ENCODE data around the gene NKIRAS2. TPM values are rescaled to one million over a fixed set of nuclear protein-coding genes. Genes with fewer than 3 reads are reported as not detected.

The NKIRAS2 gene
- total and polyA plus RNA-seq, 2 of the 13 experiments (the other 11 are each of a cell fraction or from before 2014, with no cell fraction given): 27.9 to 42.0 TPM

- TF ChIP-seq, protein P1, sequence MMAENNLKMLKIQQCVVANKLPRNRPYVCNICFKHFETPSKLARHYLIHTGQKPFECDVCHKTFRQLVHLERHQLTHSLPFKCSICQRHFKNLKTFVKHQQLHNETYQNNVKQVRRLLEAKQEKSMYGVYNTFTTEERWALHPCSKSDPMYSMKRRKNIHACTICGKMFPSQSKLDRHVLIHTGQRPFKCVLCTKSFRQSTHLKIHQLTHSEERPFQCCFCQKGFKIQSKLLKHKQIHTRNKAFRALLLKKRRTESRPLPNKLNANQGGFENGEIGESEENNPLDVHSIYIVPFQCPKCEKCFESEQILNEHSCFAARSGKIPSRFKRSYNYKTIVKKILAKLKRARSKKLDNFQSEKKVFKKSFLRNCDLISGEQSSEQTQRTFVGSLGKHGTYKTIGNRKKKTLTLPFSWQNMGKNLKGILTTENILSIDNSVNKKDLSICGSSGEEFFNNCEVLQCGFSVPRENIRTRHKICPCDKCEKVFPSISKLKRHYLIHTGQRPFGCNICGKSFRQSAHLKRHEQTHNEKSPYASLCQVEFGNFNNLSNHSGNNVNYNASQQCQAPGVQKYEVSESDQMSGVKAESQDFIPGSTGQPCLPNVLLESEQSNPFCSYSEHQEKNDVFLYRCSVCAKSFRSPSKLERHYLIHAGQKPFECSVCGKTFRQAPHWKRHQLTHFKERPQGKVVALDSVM (CRISPR knock-in tag; IDR thresholded peaks at IDR 0.05): no peak
- peak; percentile 44 for TF ChIP-seq FOSL2 (CRISPR knock-in tag; IDR thresholded peaks at IDR 0.05)
- TF ChIP-seq, protein P2, sequence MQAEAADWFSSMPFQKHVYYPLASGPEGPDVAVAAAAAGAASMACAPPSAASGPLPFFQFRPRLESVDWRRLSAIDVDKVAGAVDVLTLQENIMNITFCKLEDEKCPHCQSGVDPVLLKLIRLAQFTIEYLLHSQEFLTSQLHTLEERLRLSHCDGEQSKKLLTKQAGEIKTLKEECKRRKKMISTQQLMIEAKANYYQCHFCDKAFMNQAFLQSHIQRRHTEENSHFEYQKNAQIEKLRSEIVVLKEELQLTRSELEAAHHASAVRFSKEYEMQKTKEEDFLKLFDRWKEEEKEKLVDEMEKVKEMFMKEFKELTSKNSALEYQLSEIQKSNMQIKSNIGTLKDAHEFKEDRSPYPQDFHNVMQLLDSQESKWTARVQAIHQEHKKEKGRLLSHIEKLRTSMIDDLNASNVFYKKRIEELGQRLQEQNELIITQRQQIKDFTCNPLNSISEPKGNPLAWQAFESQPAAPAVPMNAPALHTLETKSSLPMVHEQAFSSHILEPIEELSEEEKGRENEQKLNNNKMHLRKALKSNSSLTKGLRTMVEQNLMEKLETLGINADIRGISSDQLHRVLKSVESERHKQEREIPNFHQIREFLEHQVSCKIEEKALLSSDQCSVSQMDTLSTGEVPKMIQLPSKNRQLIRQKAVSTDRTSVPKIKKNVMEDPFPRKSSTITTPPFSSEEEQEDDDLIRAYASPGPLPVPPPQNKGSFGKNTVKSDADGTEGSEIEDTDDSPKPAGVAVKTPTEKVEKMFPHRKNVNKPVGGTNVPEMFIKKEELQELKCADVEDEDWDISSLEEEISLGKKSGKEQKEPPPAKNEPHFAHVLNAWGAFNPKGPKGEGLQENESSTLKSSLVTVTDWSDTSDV (CRISPR knock-in tag; IDR thresholded peaks at IDR 0.05): no peak
- TF ChIP-seq EHMT2 (IDR thresholded peaks at IDR 0.05; ENCODE audit: borderline replicate concordance, low read depth, low read length): no peak
- TF ChIP-seq SMAD3 (CRISPR knock-in tag; IDR thresholded peaks at IDR 0.05): no peak
- TF ChIP-seq ZBTB10 (CRISPR knock-in tag; IDR thresholded peaks at IDR 0.05; ENCODE audit: borderline replicate concordance): no peak
- no peak for TF ChIP-seq HNRNPL (IDR thresholded peaks at IDR 0.05; ENCODE audit: low read depth, low read length)
- TF ChIP-seq ONECUT2 (CRISPR knock-in tag; IDR thresholded peaks at IDR 0.05): no peak
- peak; percentile 42; the same call in 1 of the 2 replicates for TF ChIP-seq BHLHE40 (IDR thresholded peaks at IDR 0.05; ENCODE audit: low read length)
- no peak for TF ChIP-seq TRAFD1 (CRISPR knock-in tag; IDR thresholded peaks at IDR 0.05; ENCODE audit: borderline replicate concordance)
- TF ChIP-seq NPAS2 (CRISPR knock-in tag; IDR thresholded peaks at IDR 0.05; ENCODE audit: borderline replicate concordance): no peak
- no peak for TF ChIP-seq SOX13 (IDR thresholded peaks at IDR 0.05)
- no peak for TF ChIP-seq SOX13 (CRISPR knock-in tag; conservative IDR thresholded peaks at IDR 0.05 in 1 of 2, IDR thresholded peaks at IDR 0.05 in 1 of 2)
Observed at GRCh38 chr17:42055496-42055895, 35.6 kb downstream of the NKIRAS2 start (continued).

All from HepG2 (cell line).